D341Med (cell line): ENCODE measurements around the gene CNTN5.

Experiments used
- DNase-seq: peaks from one replicate; pipeline ENCODE4 v3.0.0; 2012; ENCODE audit warnings: low spot score

The CNTN5 gene

GRCh38 chr11:99277281-99277680 lies 256.5 kb downstream of the CNTN5 start:
- no peak for DNase-seq

- no peak for DNase-seq
These were observed 258.5 kb downstream of the CNTN5 start for GRCh38 chr11:99279266-99279665.

GRCh38 chr11:99281331-99281730 lies 260.6 kb downstream of the CNTN5 start:
- no peak for DNase-seq

GRCh38 chr11:99297925-99298324 lies 277.2 kb downstream of the CNTN5 start:
- peak; percentile 12 for DNase-seq

GRCh38 chr11:99307510-99308088 lies 286.9 kb downstream of the CNTN5 start:
- no peak for DNase-seq

- no peak for DNase-seq
These were observed 291.1 kb downstream of the CNTN5 start for GRCh38 chr11:99311870-99312269.

GRCh38 chr11:99316776-99317520 lies 296.2 kb downstream of the CNTN5 start:
- peak; percentile 8 for DNase-seq

- no peak for DNase-seq
These were observed 300.1 kb downstream of the CNTN5 start for GRCh38 chr11:99320769-99321290.

DNA sequence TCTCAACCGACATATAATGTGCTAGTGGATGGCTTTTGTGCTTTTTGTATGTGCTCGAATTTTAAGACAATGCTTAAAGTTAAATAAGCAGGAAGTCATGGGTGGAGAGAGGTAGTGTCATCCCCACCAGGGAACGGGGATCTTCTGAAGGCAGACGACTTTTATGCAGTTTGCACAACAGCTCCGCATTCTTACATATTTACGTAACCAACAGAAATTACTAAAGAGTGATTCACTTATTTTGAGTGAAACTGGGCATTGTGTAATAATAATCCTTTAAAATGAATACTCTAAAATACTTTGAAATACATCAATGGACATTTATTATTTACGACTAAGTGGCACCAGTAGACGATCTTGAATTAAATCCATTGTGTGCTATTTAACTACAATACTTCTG lies 305.1 kb downstream of the CNTN5 start:
- DNase-seq: no peak

GRCh38 chr11:99327066-99327465 lies 306.3 kb downstream of the CNTN5 start:
- no peak for DNase-seq

GRCh38 chr11:99327527-99327926 lies 306.8 kb downstream of the CNTN5 start:
- DNase-seq: no peak

- DNase-seq: no peak
These were observed 312.9 kb downstream of the CNTN5 start for GRCh38 chr11:99333621-99334020.

DNA sequence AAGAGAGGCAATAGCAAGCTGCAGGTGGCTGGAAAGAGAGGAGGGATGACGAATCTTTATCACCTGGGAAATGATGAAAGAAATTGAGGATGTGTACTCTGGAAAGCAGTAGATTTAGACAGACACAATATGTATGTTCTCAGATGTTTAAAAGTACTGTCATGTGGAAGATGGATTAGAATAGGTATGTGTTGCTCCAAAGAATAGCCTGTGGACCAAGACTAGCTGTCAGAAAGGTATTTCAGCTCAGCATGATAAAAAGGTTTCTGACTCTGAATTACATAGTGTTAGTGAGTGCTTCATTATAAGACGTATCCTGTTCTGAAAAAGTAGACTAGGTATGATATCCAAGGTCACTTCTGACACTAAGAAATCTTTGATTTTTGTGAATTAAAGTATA lies 322.4 kb downstream of the CNTN5 start:
- DNase-seq: no peak

- DNase-seq: no peak
These were observed 328.5 kb downstream of the CNTN5 start for GRCh38 chr11:99349151-99349673.

GRCh38 chr11:99351624-99352023 lies 330.9 kb downstream of the CNTN5 start:
- no peak for DNase-seq

GRCh38 chr11:99352642-99353041 lies 331.9 kb downstream of the CNTN5 start:
- no peak for DNase-seq

DNA sequence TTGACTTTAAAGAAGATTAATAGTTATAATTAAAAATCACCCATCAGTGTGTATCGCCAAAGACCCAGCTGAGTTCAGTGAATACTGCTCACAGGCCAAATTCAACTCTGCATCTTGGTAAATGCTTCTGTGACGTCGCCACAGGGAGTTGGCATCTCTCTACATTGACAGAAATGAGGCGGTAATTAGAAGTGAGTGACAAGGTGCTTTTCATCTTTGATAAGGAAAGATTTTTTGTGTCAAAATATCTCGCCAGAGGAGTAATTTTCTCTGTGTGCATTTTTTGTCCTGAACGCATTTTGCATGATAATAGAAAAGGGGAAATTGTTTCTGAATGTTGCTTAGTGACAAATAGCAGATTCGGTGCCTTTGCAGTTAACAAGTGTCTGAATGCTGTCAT lies 345.8 kb downstream of the CNTN5 start:
- DNase-seq: no peak

GRCh38 chr11:99368583-99368982 lies 347.8 kb downstream of the CNTN5 start:
- DNase-seq: no peak

- DNase-seq: no peak
These were observed 349.9 kb downstream of the CNTN5 start for GRCh38 chr11:99370549-99371216.

- no peak for DNase-seq
These were observed 350.5 kb downstream of the CNTN5 start for GRCh38 chr11:99371257-99371656.

GRCh38 chr11:99376463-99376862 lies 355.7 kb downstream of the CNTN5 start:
- no peak for DNase-seq

DNA sequence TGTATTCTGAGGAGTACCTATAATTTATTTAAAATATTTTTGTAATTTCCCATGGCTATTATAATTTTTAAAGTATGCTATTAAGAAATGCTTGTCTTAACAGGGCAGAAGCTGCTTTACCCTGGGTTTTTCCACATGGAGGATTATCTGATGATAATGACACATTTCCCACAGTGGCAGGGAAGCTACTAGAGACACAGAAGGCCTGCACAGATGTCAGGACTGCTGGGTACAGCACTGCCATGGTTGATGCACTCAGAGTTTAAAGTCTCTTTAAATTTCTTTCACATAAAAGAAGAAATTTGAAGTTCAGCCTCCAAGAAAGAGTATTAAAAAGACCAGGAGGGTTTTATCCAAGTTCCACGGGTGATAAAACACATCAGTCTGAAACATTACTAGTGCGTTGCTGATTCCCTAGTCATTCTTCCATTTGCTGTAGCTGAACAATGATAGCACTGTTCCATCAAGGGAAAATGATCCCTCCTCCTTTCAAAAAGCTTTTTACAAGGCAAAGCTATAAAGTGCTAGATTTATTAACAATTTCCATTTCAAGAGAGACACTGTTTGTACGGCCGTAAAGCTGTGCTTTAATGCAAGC lies 363.0 kb downstream of the CNTN5 start:
- peak; percentile 47 for DNase-seq
